NCI-H526 treated with DMSO at 0.1 percent for 48 hours (cell line): ENCODE measurements around the gene PRSS38.

Experiments used
- DNase-seq: peaks from one replicate; lab custom pipeline; 2025; lab: John Stamatoyannopoulos, UW

Gene PRSS38

GRCh38 chr1:227885648-227886502, 70.4 kb downstream of the PRSS38 start:
- DNase-seq, result no peak

GRCh38 chr1:227886503-227886961, 71.1 kb downstream of the PRSS38 start:
- DNase-seq, result no peak

- no peak for DNase-seq
Observed at GRCh38 chr1:227886993-227887696, 71.7 kb downstream of the PRSS38 start.

- no peak for DNase-seq
Observed at GRCh38 chr1:227887697-227888403, 72.4 kb downstream of the PRSS38 start.

GRCh38 chr1:227888404-227889046, 73.0 kb downstream of the PRSS38 start:
- no peak for DNase-seq

GRCh38 chr1:227889047-227889862, 73.8 kb downstream of the PRSS38 start:
- DNase-seq, result no peak

- DNase-seq, result no peak
Observed at GRCh38 chr1:227889863-227890405, 74.5 kb downstream of the PRSS38 start.

- no peak for DNase-seq
Observed at GRCh38 chr1:227890451-227891222, 75.2 kb downstream of the PRSS38 start.

GRCh38 chr1:227891223-227891954, 75.9 kb downstream of the PRSS38 start:
- no peak for DNase-seq

- no peak for DNase-seq
Observed at GRCh38 chr1:227891955-227892488, 76.5 kb downstream of the PRSS38 start.

- DNase-seq, result no peak
Observed at GRCh38 chr1:227892489-227893299, 77.2 kb downstream of the PRSS38 start.

GRCh38 chr1:227893300-227893948, 77.9 kb downstream of the PRSS38 start:
- no peak for DNase-seq

- no peak for DNase-seq
Observed at GRCh38 chr1:227893949-227894721, 78.7 kb downstream of the PRSS38 start.

- DNase-seq, result no peak
Observed at GRCh38 chr1:227894831-227895451, 79.5 kb downstream of the PRSS38 start.
